Mononuclear cell (primary cell): Measurements from ENCODE around the gene NME5. TPM values are rescaled to one million over a fixed set of nuclear protein-coding genes. Genes with fewer than 3 reads are reported as not detected.

Experiments used
- H3K27me3 ChIP-seq: 2 replicates; pipeline ENCODE4 v1.6.0; 2011; ENCODE audit warnings: low read length, control low read depth; ENCODE audit not compliant: insufficient read depth
- H3K4me1 ChIP-seq: 2 replicates; pipeline ENCODE4 v1.5.1; 2011; ENCODE audit warnings: mild to moderate bottlenecking, low read length, control low read depth; ENCODE audit not compliant: insufficient read depth
- H3K4me3 ChIP-seq: 2 replicates; pipeline ENCODE4 v1.5.1; 2011; ENCODE audit warnings: mild to moderate bottlenecking, low read length, moderate library complexity
- H3K9me3 ChIP-seq: 2 replicates; pipeline ENCODE4 v1.5.1; 2011; ENCODE audit warnings: low read depth, mild to moderate bottlenecking, control low read depth, low read length
- total RNA-seq: library from RNA; depleted of rRNA; stranded (reverse); fragments of >200 nt; gene quantifications from one replicate; pipeline ENCODE4 v1.2.3, GENCODE V29; 2012

NME5 gene
- total RNA-seq, 1 donor: not detected

DNA sequence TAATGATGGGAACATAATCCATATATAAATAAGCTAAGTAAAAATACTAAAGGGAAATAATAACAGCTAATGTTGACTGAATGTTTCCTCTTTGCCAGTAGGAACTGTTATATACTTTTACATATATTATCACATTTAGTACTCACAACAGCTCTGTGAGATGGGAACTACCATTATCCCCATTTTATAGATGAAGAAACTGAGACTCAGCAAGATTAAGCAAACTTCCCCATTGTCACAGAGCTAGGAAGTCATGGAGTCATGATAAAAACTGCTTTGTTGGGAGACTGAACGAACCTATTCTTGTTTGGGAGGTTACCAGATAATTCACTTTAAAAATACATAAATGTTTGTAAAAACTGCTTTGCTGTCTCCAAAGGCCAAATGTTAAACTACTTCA, 32.0 kb downstream of the NME5 start:
- Histone ChIP-seq H3K4me3 (no peak overlapping the region), H3K27me3 (no peaks in the 10 kb centered on the region), H3K9me3 (no peaks in the 10 kb centered on the region), H3K4me1 (peaks cover 11% of the 10 kb centered on the region)

DNA sequence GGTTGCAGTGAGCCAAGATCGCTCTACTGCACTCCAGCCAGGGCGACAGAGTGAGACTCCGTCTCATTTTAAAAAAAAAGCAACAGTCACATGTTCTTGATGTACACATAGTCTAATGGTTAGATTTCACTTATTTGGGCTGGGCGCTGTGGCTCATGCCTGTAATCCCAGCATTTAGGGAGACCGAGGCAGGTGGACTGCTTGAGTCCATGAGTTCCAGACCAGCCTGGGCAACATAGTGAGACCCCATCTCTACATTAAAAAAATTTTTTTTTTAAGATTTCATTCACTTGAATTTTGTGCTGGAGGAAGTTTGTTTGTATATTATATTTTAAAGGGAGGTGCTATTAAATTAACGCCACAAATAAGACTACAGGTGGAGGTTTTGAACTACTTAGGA, 33.5 kb downstream of the NME5 start:
- no peak overlapping the region for H3K4me3 ChIP-seq
- H3K9me3 ChIP-seq: no peaks in the 10 kb centered on the region
- H3K27me3 ChIP-seq: no peaks in the 10 kb centered on the region
- H3K4me1 ChIP-seq: peaks cover 11% of the 10 kb centered on the region

GRCh38 chr5:138103319-138103637, 36.0 kb downstream of the NME5 start:
- H3K9me3 ChIP-seq: no peaks in the 10 kb centered on the region
- no peak overlapping the region for H3K4me3 ChIP-seq
- H3K27me3 ChIP-seq: no peaks in the 10 kb centered on the region
- H3K4me1 ChIP-seq: peaks cover 11% of the 10 kb centered on the region

GRCh38 chr5:138102454-138103318, 36.5 kb downstream of the NME5 start:
- H3K4me1 ChIP-seq: peaks cover 11% of the 10 kb centered on the region
- H3K4me3 ChIP-seq: no peak overlapping the region
- no peaks in the 10 kb centered on the region for H3K9me3 ChIP-seq
- H3K27me3 ChIP-seq: no peaks in the 10 kb centered on the region

DNA sequence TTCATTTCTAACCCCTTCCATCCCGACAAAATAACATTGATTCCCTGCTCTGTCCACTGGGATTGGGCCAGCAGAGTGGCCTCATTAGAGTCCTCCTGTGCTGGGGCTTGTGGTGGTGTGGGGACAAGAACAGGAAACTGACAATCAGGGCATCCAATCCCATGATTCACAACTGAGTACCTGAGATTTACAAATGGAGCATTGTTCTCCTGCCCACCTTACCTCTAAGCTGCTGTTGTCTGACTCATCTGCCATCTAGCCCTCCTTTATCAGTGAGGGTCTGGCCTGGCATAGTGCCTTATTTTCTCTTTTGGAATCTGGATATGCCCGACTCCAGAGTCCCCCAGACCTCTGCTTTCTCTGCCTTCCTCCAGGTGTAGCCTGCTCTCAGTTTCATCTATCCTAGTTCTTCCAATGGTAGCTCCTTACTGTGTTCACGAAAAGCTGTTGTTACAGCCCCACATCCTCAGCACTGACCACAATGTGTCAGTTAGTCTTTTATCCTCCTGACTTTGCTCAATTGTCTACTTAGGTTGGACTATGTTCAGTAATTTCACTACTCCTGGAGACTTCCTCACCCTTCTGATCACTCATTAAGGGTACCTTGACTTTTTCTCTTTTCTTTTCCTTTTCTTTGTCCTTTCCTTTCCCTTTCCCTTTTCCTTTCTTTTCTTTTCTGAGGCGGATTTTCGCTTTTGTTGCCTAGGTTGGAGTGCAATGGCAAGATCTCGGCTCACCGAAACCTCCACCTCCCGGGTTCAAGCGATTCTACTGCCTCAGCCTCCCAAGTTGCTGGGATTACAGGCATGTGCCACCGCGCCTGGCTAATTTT, 42.0 kb downstream of the NME5 start:
- H3K27me3 ChIP-seq: no peaks in the 10 kb centered on the region
- peaks cover 6% of the 10 kb centered on the region for H3K4me1 ChIP-seq
- no peaks in the 10 kb centered on the region for H3K9me3 ChIP-seq
- no peak overlapping the region for H3K4me3 ChIP-seq

- peaks cover 6% of the 10 kb centered on the region for H3K4me1 ChIP-seq
- no peaks in the 10 kb centered on the region for H3K27me3 ChIP-seq
- H3K9me3 ChIP-seq: no peaks in the 10 kb centered on the region
- H3K4me3 ChIP-seq: no peak overlapping the region
Measured at GRCh38 chr5:138096363-138096762, 42.9 kb downstream of the NME5 start.

DNA sequence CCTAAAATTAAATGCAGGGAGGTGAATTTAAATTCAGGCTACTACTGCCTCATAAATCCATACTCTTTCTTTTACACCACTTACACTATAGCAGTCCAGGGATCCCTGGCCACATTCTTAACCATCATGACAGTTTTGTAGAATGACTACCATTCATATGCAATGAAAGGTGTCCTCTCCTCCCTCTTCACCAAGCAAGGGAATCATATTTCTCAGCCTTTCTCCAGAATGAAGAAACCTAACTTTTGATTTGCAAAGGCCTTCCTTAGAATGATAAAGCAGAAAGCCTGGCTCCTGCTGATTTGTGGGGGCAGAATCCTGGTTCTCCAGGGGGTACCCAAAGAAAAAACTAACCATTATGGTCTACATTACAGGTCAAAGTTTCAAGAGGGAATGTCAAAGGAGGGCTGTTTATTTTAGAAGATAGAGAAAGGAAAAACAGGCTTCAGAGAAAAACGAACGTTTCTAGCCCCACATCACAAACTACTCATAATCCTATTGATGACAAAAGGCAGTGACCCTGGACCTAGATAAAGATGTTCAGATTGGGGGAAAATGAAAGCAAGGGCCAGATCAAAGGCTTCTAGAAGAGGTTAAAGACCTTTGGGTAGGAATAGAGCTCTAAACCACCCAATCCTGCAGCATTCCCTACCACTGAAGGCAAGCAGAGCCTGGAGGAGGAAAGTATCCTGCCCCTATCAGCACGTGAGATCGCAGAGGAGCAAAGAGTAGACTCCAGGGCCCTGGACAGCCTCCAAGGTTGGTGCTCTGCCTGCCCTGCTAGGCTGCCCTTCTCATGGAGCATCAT, 43.9 kb downstream of the NME5 start:
- Histone ChIP-seq H3K4me1 (peaks cover 6% of the 10 kb centered on the region), H3K9me3 (no peaks in the 10 kb centered on the region), H3K4me3 (no peak overlapping the region), H3K27me3 (no peaks in the 10 kb centered on the region)

- H3K4me1 ChIP-seq: peaks cover 6% of the 10 kb centered on the region
Measured at GRCh38 chr5:138093036-138093435, 46.2 kb downstream of the NME5 start.

DNA sequence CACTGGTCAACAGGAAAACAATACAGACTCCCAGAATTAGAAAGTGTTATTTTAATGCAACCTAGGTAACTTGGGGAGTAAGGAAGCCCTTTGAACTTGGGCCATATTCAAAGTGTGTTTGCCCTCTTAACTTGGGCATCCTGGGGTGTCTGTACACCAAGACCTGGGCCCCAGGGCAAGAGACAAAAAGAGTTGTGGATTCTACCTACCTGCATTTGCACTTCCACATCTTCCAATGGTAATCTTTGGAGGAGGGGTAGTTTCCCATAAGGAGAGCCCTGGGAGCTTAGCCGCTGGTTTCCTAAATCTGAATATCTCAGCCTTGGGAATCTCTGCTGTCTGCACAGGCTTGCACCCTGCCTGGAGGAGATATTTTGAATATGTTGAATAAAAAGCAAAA, 46.9 kb downstream of the NME5 start:
- H3K9me3 ChIP-seq: no peaks in the 10 kb centered on the region
- H3K27me3 ChIP-seq: no peaks in the 10 kb centered on the region
- peaks cover 6% of the 10 kb centered on the region for H3K4me1 ChIP-seq
- H3K4me3 ChIP-seq: no peak overlapping the region

More at GRCh38 chr5:138093036-138093435, 46.2 kb downstream of the NME5 start:
- H3K4me3 ChIP-seq: no peak overlapping the region
- H3K9me3 ChIP-seq: no peaks in the 10 kb centered on the region
- no peaks in the 10 kb centered on the region for H3K27me3 ChIP-seq

DNA sequence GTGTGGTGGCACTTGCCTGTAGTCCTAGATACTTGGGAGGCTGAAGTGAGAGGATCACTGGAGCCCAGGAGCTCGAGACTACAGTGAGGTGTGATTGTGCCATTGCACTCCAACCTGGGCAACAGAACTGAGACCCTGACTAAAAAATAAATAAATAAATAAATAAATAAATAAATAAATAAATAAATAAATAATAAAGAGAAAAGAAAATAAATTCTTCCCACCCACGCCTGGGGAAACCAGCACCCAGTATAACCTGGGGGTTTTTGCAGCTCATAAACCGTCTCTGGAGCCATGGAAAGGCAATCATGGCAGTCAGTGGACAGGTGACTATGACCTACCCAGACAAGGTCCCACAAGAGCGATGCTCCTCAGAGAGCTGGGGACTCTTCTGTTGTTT, 47.5 kb downstream of the NME5 start:
- H3K4me1 ChIP-seq: peaks cover 6% of the 10 kb centered on the region
- H3K27me3 ChIP-seq: no peaks in the 10 kb centered on the region
- H3K4me3 ChIP-seq: no peak overlapping the region
- no peaks in the 10 kb centered on the region for H3K9me3 ChIP-seq

GRCh38 chr5:138083702-138084101, 55.5 kb downstream of the NME5 start, which contains the start of gene WNT8A:
WNT8A (plus strand) TSS chr5:138084033; CDS start chr5:138084128, 95 bp downstream.
- no peak within 1 kb of the TSS for H3K4me3 ChIP-seq
- H3K4me1 ChIP-seq: peaks cover 8% of the 10 kb centered on the region
- H3K27me3 ChIP-seq: no peaks in the 10 kb centered on the region
- H3K9me3 ChIP-seq: no peaks in the 10 kb centered on the region

GRCh38 chr5:138082033-138082432, 57.2 kb downstream of the NME5 start:
- Histone ChIP-seq H3K9me3 (no peaks in the 10 kb centered on the region), H3K27me3 (no peaks in the 10 kb centered on the region), H3K4me3 (no peak overlapping the region), H3K4me1 (peaks cover 8% of the 10 kb centered on the region)

DNA sequence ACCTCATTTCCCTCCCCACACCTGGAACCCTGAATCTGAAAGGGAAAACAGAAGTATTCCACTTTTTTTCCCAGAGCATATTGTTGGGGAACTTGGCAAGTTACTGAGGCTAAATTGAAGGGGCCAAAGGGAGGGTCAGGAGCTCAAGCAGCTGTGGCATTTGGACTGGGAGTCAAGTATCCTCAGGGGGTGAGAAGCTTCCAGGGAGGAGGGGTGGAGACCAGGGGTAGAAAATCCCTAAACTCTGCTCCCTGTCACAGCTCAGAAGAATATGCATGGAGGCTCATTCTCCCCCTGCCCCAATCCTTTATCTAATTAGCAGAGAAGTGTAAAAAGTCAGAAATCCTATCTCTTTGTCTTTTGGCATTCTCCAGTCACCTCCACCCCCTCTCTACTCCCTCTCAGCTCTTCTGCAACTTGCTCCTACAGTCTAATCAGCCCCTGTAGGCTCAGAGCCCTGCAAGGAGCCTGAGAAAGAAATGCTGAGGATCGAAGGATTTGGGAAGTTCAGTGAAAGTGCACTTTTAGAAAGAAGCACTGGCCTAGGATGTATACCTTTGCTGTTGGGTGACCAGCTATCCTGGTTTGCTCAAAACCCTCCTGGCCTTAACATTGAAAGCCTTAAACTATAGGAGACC, 61.1 kb downstream of the NME5 start:
- Histone ChIP-seq H3K4me3 (no peak overlapping the region), H3K9me3 (no peaks in the 10 kb centered on the region), H3K27me3 (no peaks in the 10 kb centered on the region), H3K4me1 (peaks cover 8% of the 10 kb centered on the region)

GRCh38 chr5:138077064-138077696, 62.0 kb downstream of the NME5 start:
- no peaks in the 10 kb centered on the region for H3K9me3 ChIP-seq
- no peaks in the 10 kb centered on the region for H3K27me3 ChIP-seq
- H3K4me1 ChIP-seq: peaks cover 8% of the 10 kb centered on the region
- no peak overlapping the region for H3K4me3 ChIP-seq
